LNCAP (cell line): ENCODE results near the gene TIMM44.

Experiments used
- TF ChIP-seq, protein P1 (sequence below): fragments of 450-650 bp; IDR thresholded peaks from 2 replicates; pipeline ENCODE4 v1.5.1; 2017; ENCODE audit warnings: mild to moderate bottlenecking

Gene TIMM44

DNA sequence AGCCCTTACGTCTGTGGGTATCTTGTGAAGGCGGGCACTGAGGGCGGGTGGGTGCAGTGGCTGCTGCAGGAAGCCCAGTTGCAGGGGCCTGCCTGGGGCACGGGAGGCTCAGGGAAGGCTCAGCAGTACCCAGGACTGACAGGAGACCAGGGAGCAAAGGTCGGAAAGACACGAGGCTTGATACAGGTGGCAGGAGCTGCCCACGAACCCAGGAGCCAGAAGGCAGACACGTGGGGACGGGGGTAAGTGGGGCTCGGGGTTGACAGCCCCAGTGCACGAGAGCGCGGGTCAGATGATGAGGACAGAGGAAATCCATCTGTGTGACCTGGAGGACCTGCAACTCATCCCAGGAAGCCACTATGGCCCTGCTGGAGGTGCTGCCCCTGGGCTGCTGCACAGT is 36.7 kb upstream of the TIMM44 start:
- TF ChIP-seq, protein P1, sequence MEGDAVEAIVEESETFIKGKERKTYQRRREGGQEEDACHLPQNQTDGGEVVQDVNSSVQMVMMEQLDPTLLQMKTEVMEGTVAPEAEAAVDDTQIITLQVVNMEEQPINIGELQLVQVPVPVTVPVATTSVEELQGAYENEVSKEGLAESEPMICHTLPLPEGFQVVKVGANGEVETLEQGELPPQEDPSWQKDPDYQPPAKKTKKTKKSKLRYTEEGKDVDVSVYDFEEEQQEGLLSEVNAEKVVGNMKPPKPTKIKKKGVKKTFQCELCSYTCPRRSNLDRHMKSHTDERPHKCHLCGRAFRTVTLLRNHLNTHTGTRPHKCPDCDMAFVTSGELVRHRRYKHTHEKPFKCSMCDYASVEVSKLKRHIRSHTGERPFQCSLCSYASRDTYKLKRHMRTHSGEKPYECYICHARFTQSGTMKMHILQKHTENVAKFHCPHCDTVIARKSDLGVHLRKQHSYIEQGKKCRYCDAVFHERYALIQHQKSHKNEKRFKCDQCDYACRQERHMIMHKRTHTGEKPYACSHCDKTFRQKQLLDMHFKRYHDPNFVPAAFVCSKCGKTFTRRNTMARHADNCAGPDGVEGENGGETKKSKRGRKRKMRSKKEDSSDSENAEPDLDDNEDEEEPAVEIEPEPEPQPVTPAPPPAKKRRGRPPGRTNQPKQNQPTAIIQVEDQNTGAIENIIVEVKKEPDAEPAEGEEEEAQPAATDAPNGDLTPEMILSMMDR, result no peak

DNA sequence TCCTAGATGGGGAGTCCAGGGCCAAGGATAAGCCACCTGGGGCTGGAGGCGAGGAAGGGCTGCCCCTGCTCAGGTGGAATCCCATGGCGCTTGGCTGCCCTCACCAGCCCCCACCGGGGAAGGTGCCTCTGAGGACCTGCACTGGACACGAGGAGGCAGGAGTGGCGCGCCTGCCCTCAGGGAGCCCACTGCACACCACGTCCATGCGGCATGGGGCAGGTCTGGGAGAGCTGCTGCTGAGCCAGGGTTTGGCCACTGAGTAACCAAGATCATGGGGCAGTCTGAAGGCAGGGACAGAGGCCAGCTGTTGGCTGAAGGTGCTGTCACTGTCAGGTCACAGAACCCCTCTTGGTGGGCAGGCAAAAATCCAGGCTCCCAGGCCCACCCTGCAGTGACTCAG is 36.1 kb upstream of the TIMM44 start:
- TF ChIP-seq, protein P1, result no peak

DNA sequence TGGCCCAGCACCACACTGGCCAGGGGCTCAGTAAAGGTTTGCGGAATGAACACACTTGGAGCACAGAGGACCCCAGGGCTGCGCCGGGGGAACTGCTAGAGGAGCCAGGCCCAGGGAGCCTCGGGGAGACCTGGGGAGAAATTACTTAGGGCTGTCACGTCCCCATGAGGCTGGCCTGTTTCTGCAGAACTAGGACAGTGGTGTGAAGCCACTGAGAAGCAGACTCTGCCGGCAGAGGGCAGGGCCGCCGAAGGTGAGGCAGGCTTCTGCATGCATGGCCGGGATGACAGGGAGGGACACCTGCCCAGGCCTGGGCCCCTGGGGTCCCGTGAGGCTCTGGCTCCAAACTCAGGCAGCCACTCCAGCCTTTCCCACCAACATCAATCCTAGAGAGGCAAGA is 35.5 kb upstream of the TIMM44 start:
- TF ChIP-seq, protein P1, result no peak; the same call in 1 of the 2 replicates

DNA sequence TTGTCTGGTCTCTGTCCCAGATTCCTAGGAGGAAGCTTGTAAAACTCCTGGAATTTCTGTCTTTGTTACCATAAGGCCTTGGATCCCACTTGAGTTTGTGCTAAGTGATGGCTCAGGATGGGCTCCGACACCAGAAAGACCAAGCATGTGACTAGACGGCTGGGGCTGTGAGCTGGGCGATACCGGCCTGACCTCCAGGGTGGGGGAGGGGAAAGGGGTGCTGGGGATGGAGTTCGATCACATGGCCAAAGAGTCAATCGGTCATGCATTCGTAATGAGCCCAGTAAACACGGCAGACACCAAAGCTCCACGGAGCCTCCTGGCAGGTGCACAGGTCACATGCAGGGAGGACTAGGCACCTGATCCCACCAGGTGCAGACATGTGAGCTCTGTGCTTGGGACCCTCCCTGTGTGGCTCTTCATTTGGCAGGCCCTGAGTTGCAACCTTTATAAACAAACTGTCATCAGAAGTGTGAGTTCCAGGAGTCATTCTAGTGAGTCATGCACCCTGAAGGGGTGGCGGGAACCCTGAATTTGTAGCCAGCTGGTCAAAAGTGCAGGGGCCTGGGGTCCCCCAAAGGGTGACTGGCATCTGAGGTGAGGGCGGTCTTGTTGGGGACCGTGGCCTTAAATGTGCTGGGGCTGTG is 34.8 kb upstream of the TIMM44 start:
- TF ChIP-seq, protein P1, result no peak

DNA sequence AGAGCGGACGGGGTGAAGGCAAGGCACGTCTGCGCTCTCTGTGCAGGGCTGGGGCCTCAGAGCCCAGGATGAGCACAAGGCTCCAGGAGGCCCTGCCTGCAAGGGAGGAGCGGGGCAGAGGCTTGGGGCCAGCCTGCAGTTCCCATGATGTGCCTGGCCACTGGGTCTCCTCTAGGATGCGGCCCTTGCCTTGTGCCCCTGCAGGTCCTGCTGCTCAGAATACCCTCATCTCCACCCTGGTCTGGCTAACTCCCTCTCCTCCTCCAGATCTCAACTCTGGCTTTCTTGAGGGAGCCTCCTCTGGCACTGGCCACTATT is 34.2 kb upstream of the TIMM44 start:
- TF ChIP-seq, protein P1, result no peak

DNA sequence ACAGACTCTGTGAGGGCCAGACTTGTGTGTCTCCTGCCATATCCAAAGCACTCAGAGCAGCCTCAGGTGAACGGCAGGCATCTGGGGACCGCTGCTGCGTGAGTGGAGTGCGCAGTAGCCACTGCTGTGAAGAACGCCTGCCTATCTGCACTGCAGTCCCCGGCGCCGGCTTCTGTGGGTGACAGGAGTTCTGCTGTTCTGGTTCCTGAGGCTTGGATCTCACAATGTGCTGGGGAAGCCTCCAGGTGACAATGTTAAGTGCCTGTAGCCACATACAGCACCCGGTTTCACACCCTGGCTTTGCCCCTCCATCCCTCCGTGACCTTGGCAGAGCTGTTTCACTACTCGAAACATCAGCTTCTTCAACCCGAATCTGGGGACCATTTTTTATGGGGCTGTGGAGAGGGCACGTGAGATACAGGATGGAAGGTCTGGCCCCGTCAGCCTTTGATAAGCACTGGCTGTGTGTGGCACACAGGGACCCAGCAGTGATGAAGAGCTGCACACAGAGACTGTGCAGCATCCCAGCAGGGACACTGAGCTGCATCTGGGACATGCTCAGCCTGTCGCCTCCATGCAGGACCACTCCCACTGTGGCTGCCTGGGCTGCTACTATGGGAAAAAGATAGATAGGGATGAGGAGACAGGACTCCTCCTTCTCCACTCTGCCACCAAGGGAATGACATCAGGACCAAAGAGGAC is 33.7 kb upstream of the TIMM44 start:
- TF ChIP-seq, protein P1, result no peak

DNA sequence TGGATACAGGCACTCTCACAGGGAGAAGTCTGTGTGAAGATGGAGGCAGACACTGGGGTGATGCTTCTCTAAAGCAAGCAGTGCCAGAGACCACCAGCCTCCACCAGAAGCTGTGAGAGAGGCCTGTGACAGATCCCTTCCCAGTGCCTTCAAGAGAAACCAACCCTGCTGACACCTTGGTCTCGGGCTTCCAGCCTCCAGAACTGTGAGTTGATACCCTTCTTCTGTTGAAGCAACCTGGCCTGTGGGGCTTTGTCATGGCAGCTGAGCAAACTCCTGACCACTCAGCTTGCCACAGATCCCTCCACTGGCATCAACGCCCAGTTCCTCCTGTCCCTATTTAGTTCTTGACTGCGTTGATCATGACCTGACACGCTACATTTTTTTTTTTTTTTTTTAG is 33.0 kb upstream of the TIMM44 start:
- TF ChIP-seq, protein P1, result no peak
